Smooth muscle cell (in vitro differentiated cells): ENCODE measurements around the gene ZFYVE9. TPM values are rescaled to one million over a fixed set of nuclear protein-coding genes. Genes with fewer than 3 reads are reported as not detected.

Experiments used
- DNase-seq: peaks from one replicate; lab custom pipeline; 2025; ENCODE audit not compliant: unreplicated experiment; lab: John Stamatoyannopoulos, UW
- H2AFZ ChIP-seq: fragments of 200-600 bp; sonication (generic); 2 replicates; pipeline ENCODE4 v1.6.0; 2016; ENCODE audit warnings: antibody characterized with exemption, low read depth, mild to moderate bottlenecking
- H3F3A ChIP-seq: fragments of 200-600 bp; sonication (generic); 2 replicates; pipeline ENCODE4 v1.6.0; 2017; ENCODE audit warnings: antibody characterized with exemption, low read depth
- H3K27ac ChIP-seq: fragments of 200-600 bp; sonication (generic); 2 replicates; pipeline ENCODE4 v1.5.1; 2016; ENCODE audit warnings: low read depth, mild to moderate bottlenecking
- H3K27me3 ChIP-seq: fragments of 200-600 bp; sonication (generic); 2 replicates; pipeline ENCODE4 v1.6.1; 2016; ENCODE audit warnings: low read depth, mild to moderate bottlenecking
- H3K36me3 ChIP-seq: fragments of 200-600 bp; sonication (generic); 2 replicates; pipeline ENCODE4 v1.5.1; 2016; ENCODE audit warnings: low read depth
- H3K4me1 ChIP-seq: fragments of 200-600 bp; sonication (generic); 2 replicates; pipeline ENCODE4 v1.5.1; 2016; ENCODE audit warnings: low read depth
- H3K4me2 ChIP-seq: fragments of 200-600 bp; sonication (generic); 2 replicates; pipeline ENCODE4 v1.6.0; 2016; ENCODE audit warnings: mild to moderate bottlenecking
- H3K4me3 ChIP-seq: fragments of 200-600 bp; sonication (generic); 2 replicates; pipeline ENCODE4 v1.5.1; 2016; ENCODE audit warnings: mild to moderate bottlenecking
- H3K79me2 ChIP-seq: fragments of 200-600 bp; sonication (generic); 2 replicates; pipeline ENCODE4 v1.6.0; 2016; ENCODE audit warnings: low read depth, mild to moderate bottlenecking
- H3K9ac ChIP-seq: fragments of 200-600 bp; sonication (generic); 2 replicates; pipeline ENCODE4 v1.6.0; 2016; ENCODE audit warnings: low read depth
- H3K9me3 ChIP-seq: fragments of 200-600 bp; sonication (generic); replicated peaks from 2 replicates; pipeline ENCODE4 v1.5.1; 2016; ENCODE audit warnings: low read depth
- H4K20me1 ChIP-seq: fragments of 200-600 bp; sonication (generic); 2 replicates; pipeline ENCODE4 v1.6.0; 2016; ENCODE audit warnings: low read depth
- CTCF ChIP-seq: fragments of 200-600 bp; sonication (generic); IDR thresholded peaks from 2 replicates; pipeline ENCODE4 v1.5.1; 2017; ENCODE audit warnings: borderline replicate concordance, mild to moderate bottlenecking, antibody characterized with exemption; ENCODE audit not compliant: insufficient read depth, poor library complexity, severe bottlenecking
- WGBS: methylation state at CpG from one replicate; pipeline ENCODE4 v1.1.7; 2016; ENCODE audit warnings: low lambda C conversion rate; 5-methylcytosine and 5-hydroxymethylcytosine counted together
- polyA plus RNA-seq: library from polyadenylated mRNA; unstranded; fragments of >200 nt; fragmentation: Nextera tagmentation; extraction: Ambion mirVana; gene quantifications from 2 replicates; pipeline ENCODE4 v1.2.1, GENCODE V29; 2016
- total RNA-seq: library from RNA; depleted of rRNA; stranded (reverse); fragments of >200 nt; gene quantifications from 2 replicates; pipeline ENCODE4 v1.2.3, GENCODE V29; 2014

ZFYVE9 gene
- total and polyA plus RNA-seq, 2 experiments from 2014 or later = 2.7 to 19.1 TPM

- Histone ChIP-seq H3K4me2 (no peak overlapping the region), H3K4me3 (no peak overlapping the region), H3K27me3 (no peaks in the 10 kb centered on the region), H3K4me1 (no peaks in the 10 kb centered on the region), H3K9ac (no peak overlapping the region), H3K79me2 (no peaks in the 10 kb centered on the region), H3F3A (no peaks in the 10 kb centered on the region), H3K27ac (no peak overlapping the region), H4K20me1 (no peaks in the 10 kb centered on the region), H2AFZ (no peak overlapping the region), H3K9me3 (no peaks in the 10 kb centered on the region), H3K36me3 (no peaks in the 10 kb centered on the region)
- no peak for TF ChIP-seq CTCF
- 78% methylated on average over 7 of the region's 7 CpGs for WGBS
- no peak for DNase-seq
These were observed 199.9 kb downstream of the ZFYVE9 start for GRCh38 chr1:52341655-52342260.

GRCh38 chr1:52343979-52344378 lies 202.1 kb downstream of the ZFYVE9 start:
- Histone ChIP-seq H4K20me1 (no peaks in the 10 kb centered on the region), H3K9me3 (no peaks in the 10 kb centered on the region), H3K4me2 (no peak overlapping the region), H2AFZ (no peak overlapping the region), H3K27ac (no peak overlapping the region), H3F3A (peaks cover 5% of the 10 kb centered on the region), H3K27me3 (no peaks in the 10 kb centered on the region), H3K36me3 (no peaks in the 10 kb centered on the region), H3K4me1 (no peaks in the 10 kb centered on the region), H3K79me2 (no peaks in the 10 kb centered on the region), H3K9ac (no peak overlapping the region), H3K4me3 (no peak overlapping the region)
- WGBS = 88% methylated on average over 3 of the region's 3 CpGs
- DNase-seq = no peak
- no peak for TF ChIP-seq CTCF

GRCh38 chr1:52345252-52345651 lies 203.4 kb downstream of the ZFYVE9 start:
- H3F3A ChIP-seq = peaks cover 6% of the 10 kb centered on the region
- TF ChIP-seq CTCF = no peak
- H3K79me2 ChIP-seq = no peaks in the 10 kb centered on the region
- no peak overlapping the region for H3K4me2 ChIP-seq
- H3K27me3 ChIP-seq = no peaks in the 10 kb centered on the region
- no peak overlapping the region for H3K9ac ChIP-seq
- no peak for DNase-seq
- no peak overlapping the region for H3K4me3 ChIP-seq
- no peak overlapping the region for H3K27ac ChIP-seq
- H3K36me3 ChIP-seq = no peaks in the 10 kb centered on the region
- no peaks in the 10 kb centered on the region for H3K9me3 ChIP-seq
- no peak overlapping the region for H2AFZ ChIP-seq
- 84% methylated on average over 2 of the region's 2 CpGs for WGBS
- H3K4me1 ChIP-seq = no peaks in the 10 kb centered on the region
- H4K20me1 ChIP-seq = no peaks in the 10 kb centered on the region

GRCh38 chr1:52346653-52347052 lies 204.8 kb downstream of the ZFYVE9 start:
- Histone ChIP-seq H3K36me3 (no peaks in the 10 kb centered on the region), H3K4me3 (no peak overlapping the region), H3K4me2 (no peak overlapping the region), H3K9me3 (no peaks in the 10 kb centered on the region), H3K4me1 (peaks cover 11% of the 10 kb centered on the region), H3F3A (peaks cover 11% of the 10 kb centered on the region), H4K20me1 (no peaks in the 10 kb centered on the region), H3K79me2 (no peaks in the 10 kb centered on the region), H3K27ac (no peak overlapping the region), H3K9ac (no peak overlapping the region), H2AFZ (no peak overlapping the region), H3K27me3 (no peaks in the 10 kb centered on the region)
- TF ChIP-seq CTCF = no peak
- DNase-seq = no peak
- 94% methylated on average over 4 of the region's 4 CpGs for WGBS
